Thoracic aorta (tissue), 2 donors: ENCODE measurements around the gene SGMS1. TPM values are rescaled to one million over a fixed set of nuclear protein-coding genes. Genes with fewer than 3 reads are reported as not detected.

Experiments used
- ATAC-seq: fragments of 150-250 bp; one replicate; pipeline ENCODE4 v1.8.0; 2017; ENCODE audit warnings: low read depth; ENCODE audit not compliant: insufficient number of reproducible peaks, low FRiP score
- DNase-seq: peaks from one replicate; pipeline ENCODE4 v3.0.0-alpha.2; 2020; ENCODE audit warnings: low spot score
- H3K27ac ChIP-seq, 2 donors: fragments of 200-600 bp; sonication (generic); 1 replicate in 1 of 2; 2 replicates in 1 of 2; pipeline ENCODE4 v1.5.1; 2016; ENCODE audit warnings: mild to moderate bottlenecking in 2 of 2, moderate library complexity in 2 of 2
- H3K27me3 ChIP-seq: fragments of 200-600 bp; sonication (generic); replicated peaks from 2 replicates; pipeline ENCODE4 v1.6.0; 2016; ENCODE audit warnings: mild to moderate bottlenecking; ENCODE audit not compliant: insufficient read depth
- H3K36me3 ChIP-seq: fragments of 200-600 bp; sonication (generic); one replicate; pipeline ENCODE4 v1.5.1; 2016
- H3K4me1 ChIP-seq, 2 donors: fragments of 200-600 bp; sonication (generic); 1 replicate in 1 of 2; 2 replicates in 1 of 2; pipeline versions ENCODE4 v1.5.1 to v1.6.0; 2016; ENCODE audit warnings: low read depth in 2 of 2, mild to moderate bottlenecking in 1 of 2; ENCODE audit not compliant: control insufficient read depth in 1 of 2
- H3K4me3 ChIP-seq: fragments of 200-600 bp; sonication (generic); 2 replicates; pipeline ENCODE4 v1.5.1; 2016; ENCODE audit warnings: mild to moderate bottlenecking
- H3K9me3 ChIP-seq: fragments of 200-600 bp; sonication (generic); 2 replicates; pipeline ENCODE4 v1.5.1; 2016
- total RNA-seq, 2 donors: library from RNA; depleted of rRNA; stranded (reverse); fragments of >200 nt; gene quantifications; one replicate each; pipeline versions ENCODE4 v1.1.0 to v1.2.3, GENCODE V29; 2016
- TF ChIP-seq, protein P1 (sequence below): fragments of 200-600 bp; sonication (generic); IDR thresholded peaks from one replicate; pipeline ENCODE4 v1.5.1; 2019; ENCODE audit warnings: antibody characterized with exemption

Gene SGMS1
- total RNA-seq, 2 donors from 2014 or later, result 60.5 to 92.3 TPM

DNA sequence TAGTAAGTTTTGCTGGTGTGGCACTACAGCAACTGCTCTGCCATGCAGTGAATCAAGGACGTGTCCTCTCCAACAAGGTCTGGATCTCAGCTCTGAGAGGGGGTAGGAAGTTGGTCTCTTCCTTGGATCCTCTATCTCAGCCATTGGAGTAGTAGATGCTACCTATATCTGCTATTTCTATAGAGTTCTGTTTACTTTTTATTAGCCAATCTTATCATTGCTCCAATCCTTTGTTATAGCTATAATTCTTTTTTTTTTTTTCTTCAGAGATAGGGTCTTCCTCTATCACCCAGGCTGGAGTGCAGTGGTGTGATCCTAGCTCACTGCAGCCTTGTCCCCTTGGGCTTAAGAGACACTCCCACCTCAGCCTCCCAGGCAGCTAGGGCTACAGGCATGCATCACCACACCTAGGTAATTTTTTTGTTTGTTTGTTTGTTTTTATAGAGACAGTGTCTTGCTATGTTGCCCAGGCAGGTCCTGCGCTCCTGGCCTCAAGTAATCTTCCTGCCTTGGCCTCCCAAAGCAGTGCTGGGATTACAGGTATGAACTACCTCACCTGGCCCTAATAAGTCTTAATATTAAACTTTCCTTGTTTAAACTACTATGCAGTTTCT lies 217.2 kb downstream of the SGMS1 start:
- DNase-seq (no peak), ATAC-seq (no peak)
- Histone ChIP-seq H3K4me3 (no peak overlapping the region), H3K27ac (no peak overlapping the region), H3K9me3 (peaks cover 5% of the 10 kb centered on the region), H3K4me1 (no peaks in the 10 kb centered on the region), H3K36me3 (no peaks in the 10 kb centered on the region), H3K27me3 (no peaks in the 10 kb centered on the region)
- TF ChIP-seq, protein P1, sequence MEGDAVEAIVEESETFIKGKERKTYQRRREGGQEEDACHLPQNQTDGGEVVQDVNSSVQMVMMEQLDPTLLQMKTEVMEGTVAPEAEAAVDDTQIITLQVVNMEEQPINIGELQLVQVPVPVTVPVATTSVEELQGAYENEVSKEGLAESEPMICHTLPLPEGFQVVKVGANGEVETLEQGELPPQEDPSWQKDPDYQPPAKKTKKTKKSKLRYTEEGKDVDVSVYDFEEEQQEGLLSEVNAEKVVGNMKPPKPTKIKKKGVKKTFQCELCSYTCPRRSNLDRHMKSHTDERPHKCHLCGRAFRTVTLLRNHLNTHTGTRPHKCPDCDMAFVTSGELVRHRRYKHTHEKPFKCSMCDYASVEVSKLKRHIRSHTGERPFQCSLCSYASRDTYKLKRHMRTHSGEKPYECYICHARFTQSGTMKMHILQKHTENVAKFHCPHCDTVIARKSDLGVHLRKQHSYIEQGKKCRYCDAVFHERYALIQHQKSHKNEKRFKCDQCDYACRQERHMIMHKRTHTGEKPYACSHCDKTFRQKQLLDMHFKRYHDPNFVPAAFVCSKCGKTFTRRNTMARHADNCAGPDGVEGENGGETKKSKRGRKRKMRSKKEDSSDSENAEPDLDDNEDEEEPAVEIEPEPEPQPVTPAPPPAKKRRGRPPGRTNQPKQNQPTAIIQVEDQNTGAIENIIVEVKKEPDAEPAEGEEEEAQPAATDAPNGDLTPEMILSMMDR, result no peak

DNA sequence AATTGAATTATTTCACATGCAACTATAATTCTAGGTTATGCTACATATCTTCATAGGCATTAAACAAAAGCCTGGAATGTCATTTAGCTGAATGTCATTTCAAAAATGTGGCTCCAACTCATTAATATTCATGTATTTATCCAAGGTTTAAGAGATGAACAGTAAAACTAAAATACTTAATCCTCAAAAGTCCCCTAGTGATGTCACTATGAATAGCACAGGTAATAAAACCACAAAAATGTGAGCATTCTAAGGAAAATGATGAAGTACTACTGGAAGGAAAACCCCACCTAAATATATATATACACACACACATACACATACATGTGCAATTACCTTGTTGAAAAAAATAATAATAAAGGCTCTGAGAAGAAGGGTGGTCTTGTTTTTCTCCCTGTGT lies 218.0 kb downstream of the SGMS1 start:
- Histone ChIP-seq H3K27ac (no peak overlapping the region), H3K4me3 (no peak overlapping the region), H3K4me1 (no peaks in the 10 kb centered on the region), H3K9me3 (peaks cover 5% of the 10 kb centered on the region), H3K36me3 (no peaks in the 10 kb centered on the region), H3K27me3 (no peaks in the 10 kb centered on the region)
- ATAC-seq (no peak), DNase-seq (no peak)
- TF ChIP-seq, protein P1, result no peak

DNA sequence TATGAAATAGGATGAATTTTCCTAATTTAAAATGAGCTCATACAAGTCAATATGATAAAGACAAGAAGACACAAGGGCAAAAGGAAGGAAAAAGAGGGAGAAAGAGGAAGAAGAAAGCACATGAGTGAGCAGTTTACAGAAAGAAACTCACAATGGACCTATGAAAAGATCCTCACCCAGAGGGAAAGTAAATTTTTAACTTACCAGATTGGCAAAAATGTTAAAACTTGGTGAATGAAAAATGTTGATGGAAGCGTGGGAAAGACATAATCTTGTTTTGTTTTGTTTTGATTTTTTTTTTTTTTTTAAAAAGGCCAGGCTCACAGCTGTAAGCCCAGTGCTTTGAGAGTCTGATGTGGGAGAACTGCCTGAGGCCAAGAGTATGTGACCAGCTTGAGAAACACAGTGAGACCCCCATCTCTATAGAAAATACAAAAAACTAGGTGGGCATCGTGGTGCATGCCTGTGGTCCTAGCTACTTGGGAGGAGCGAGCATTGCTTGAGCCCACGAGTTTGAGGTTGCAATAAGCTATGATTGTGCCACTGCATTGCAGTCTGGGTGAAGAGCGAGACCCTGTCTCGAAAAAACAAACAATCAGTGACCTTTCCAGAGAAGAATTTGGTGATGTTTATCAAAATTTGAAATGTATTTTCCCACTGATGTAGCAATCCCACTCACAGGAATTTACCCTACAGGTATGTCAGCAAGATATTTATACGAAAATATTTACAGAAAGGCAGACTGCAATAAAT lies 219.6 kb downstream of the SGMS1 start:
- Histone ChIP-seq H3K27me3 (no peaks in the 10 kb centered on the region), H3K9me3 (peaks cover 5% of the 10 kb centered on the region), H3K4me1 (no peaks in the 10 kb centered on the region), H3K36me3 (no peaks in the 10 kb centered on the region), H3K4me3 (no peak overlapping the region), H3K27ac (no peak overlapping the region)
- DNase-seq (no peak), ATAC-seq (no peak)
- TF ChIP-seq, protein P1, result no peak

DNA sequence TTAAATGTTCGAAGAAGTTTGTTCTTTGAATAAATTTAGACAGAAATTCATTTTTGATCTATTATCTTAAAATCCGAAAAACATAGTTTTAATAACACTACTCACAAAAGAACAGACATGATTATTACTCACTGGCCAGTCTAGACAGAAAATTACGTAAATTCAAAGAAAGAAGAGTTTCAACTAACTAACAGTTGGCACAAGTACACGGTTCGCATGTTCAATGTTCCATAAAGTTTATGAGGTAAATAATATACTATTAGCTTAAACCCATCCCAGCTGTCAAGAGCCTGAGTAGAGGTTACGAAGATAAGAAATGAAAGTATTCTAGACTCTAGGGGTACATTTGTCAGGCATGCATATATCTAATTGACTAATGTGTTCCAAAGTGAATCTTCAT lies 220.7 kb downstream of the SGMS1 start:
- TF ChIP-seq, protein P1, result no peak

DNA sequence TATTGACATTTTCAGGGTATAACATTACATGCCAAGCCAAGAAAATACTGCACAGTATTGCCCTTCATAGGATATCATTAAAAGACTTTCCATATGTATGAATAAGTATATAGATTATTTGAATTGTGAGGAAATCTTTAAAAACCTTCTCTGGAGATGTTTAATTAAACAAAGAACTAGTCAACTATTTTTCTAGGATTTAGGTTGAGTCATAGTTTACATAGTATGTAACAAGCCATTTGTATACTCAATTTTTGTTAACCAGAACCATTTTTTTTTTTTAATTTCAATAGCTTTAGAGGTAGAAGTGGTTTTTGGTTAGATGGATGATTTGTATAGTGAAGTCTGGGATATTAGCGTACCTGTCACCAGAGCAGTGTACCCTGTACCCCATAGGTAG lies 221.3 kb downstream of the SGMS1 start:
- peaks cover 4 to 13% of the 10 kb centered on the region in 2 donors for H3K4me1 ChIP-seq
- ATAC-seq, result no peak
- no peak overlapping the region for H3K27ac ChIP-seq
- H3K27me3 ChIP-seq, result no peaks in the 10 kb centered on the region
- no peaks in the 10 kb centered on the region for H3K36me3 ChIP-seq
- H3K4me3 ChIP-seq, result no peak overlapping the region
- H3K9me3 ChIP-seq, result peaks cover 5% of the 10 kb centered on the region
- no peak for DNase-seq
- TF ChIP-seq, protein P1, result no peak

More for the DNA sequence above, 220.7 kb downstream of the SGMS1 start:
- Histone ChIP-seq H3K27me3 (no peaks in the 10 kb centered on the region), H3K36me3 (no peaks in the 10 kb centered on the region), H3K27ac (no peak overlapping the region), H3K9me3 (peaks cover 5% of the 10 kb centered on the region), H3K4me3 (no peak overlapping the region), H3K4me1 (peaks cover under 1 to 7% of the 10 kb centered on the region in 2 donors)
- ATAC-seq (no peak), DNase-seq (no peak)
